Spleen (tissue), 11 donors: Measurements from ENCODE around the gene TENT4B. TPM values are rescaled to one million over a fixed set of nuclear protein-coding genes. Genes with fewer than 3 reads are reported as not detected.

Source experiments
- DNase-seq: peaks from one replicate; pipeline ENCODE4 v3.0.0-alpha.2; 2020
- H3K27ac ChIP-seq, 8 donors: fragments of 200-600 bp; sonication (generic) in 7 of 8; 1 replicate in 4 of 8; 2 replicates in 4 of 8; pipeline versions ENCODE4 v1.5.0 to v1.8.0; 2016 to 2021; ENCODE audit warnings: inconsistent platforms in 4 of 8, mild to moderate bottlenecking in 4 of 8, moderate library complexity in 1 of 8
- H3K27me3 ChIP-seq, 7 donors: fragments of 200-600 bp; sonication (generic) in 6 of 7; replicated peaks in 1 of 7; 1 replicate in 4 of 7; 2 replicates in 3 of 7; pipeline versions ENCODE4 v1.5.0 to v1.8.0; 2016 to 2021; ENCODE audit warnings: inconsistent platforms in 3 of 7, mild to moderate bottlenecking in 1 of 7
- H3K36me3 ChIP-seq, 6 donors: fragments of 200-600 bp; sonication (generic) in 5 of 6; 1 replicate in 4 of 6; 2 replicates in 2 of 6; pipeline versions ENCODE4 v1.5.0 to v1.8.0; 2016 to 2021; ENCODE audit warnings: inconsistent platforms in 2 of 6
- H3K4me1 ChIP-seq, 6 donors: fragments of 200-600 bp; sonication (generic) in 5 of 6; 1 replicate in 3 of 6; 2 replicates in 3 of 6; pipeline versions ENCODE4 v1.5.0 to v1.8.0; 2016 to 2021; ENCODE audit warnings: inconsistent platforms in 3 of 6
- H3K4me3 ChIP-seq, 8 donors: fragments of 200-600 bp; sonication (generic) in 7 of 8; 1 replicate in 4 of 8; 2 replicates in 4 of 8; pipeline versions ENCODE4 v1.5.0 to v1.8.0; 2016 to 2021; ENCODE audit warnings: inconsistent platforms in 4 of 8, mild to moderate bottlenecking in 4 of 8, moderate library complexity in 2 of 8
- H3K9me3 ChIP-seq, 8 donors: fragments of 200-600 bp; sonication (generic) in 7 of 8; 1 replicate in 4 of 8; 2 replicates in 4 of 8; pipeline versions ENCODE4 v1.5.0 to v1.8.0; 2016 to 2021; ENCODE audit warnings: inconsistent platforms in 4 of 8
- POLR2A ChIP-seq, 3 donors: fragments of 450-650 bp; IDR thresholded peaks; one replicate each; pipeline ENCODE4 v1.5.1; 2017; ENCODE audit warnings: antibody characterized with exemption in 3 of 3, mild to moderate bottlenecking in 1 of 3
- POLR2AphosphoS5 ChIP-seq, 3 donors: sonication (generic); formaldehyde crosslinking; IDR thresholded peaks; one replicate each; pipeline ENCODE4 v1.5.1; 2017; ENCODE audit warnings: antibody characterized with exemption in 3 of 3
- WGBS, 5 donors: extraction: QIAGEN DNeasy Blood & Tissue Kit in 3 of 5; methylation state at CpG; one replicate each; pipeline versions ENCODE4 v1.1.5 to v1.1.7; 2013 to 2018; 5-methylcytosine and 5-hydroxymethylcytosine counted together
- intact Hi-C: fragments of 100-400 bp; cut with DNase I; formaldehyde crosslinking; loops from one replicate; pipeline ENCODE4 v1.15.0; 2023; ENCODE audit warnings: low total_unique reads
- polyA plus RNA-seq, 3 donors: library from polyadenylated mRNA; stranded (reverse); fragments of 200-250 nt; gene quantifications; one replicate each; pipeline ENCODE4 v1.2.1, GENCODE V29; 2013
- total RNA-seq, 7 donors: library from RNA; depleted of rRNA in 3 of 7; stranded (reverse); fragments of >200 nt in 3 of 7; fragmentation: NEBNext Ultra II Directional in 4 of 7; extraction: Animal tissue kit (Norgen Biotek cat#: 25700) in 4 of 7; gene quantifications; one replicate each; pipeline versions ENCODE4 v1.1.0 to v1.2.1, GENCODE V29; 2016 to 2021
- TF ChIP-seq, protein P1 (sequence below), 11 experiments: fragments of 200-600 bp in 7 of 11; fragments of 450-650 bp in 4 of 11; sonication (generic) in 4 of 11; IDR thresholded peaks in 8 of 11; conservative IDR thresholded peaks in 3 of 11; 1 replicate in 7 of 11; 2 replicates in 4 of 11; pipeline versions ENCODE4 v1.4.0 to v1.8.0; 2016 to 2021; ENCODE audit warnings: antibody characterized with exemption in 11 of 11, inconsistent platforms in 4 of 11, mild to moderate bottlenecking in 1 of 11
- donor health status: healthy with polysubstance abuse.
- donor health status: DM: no; HTN: no; CAD: no; lungs with moderate emphysema.
- donor health status: DM: no; HTN: no; CAD: no.
- donor health status: Bipolar disorder and iron deficiency.
- donor health status: healthy.
- donor health status: DM: no; HTN: no; CAD: no.
- donor health status: DM: yes; HTN: yes; CAD: no.

The TENT4B gene
- total and polyA plus RNA-seq, 10 donors = 4.2 to 16.4 (median 12.1) TPM

DNA sequence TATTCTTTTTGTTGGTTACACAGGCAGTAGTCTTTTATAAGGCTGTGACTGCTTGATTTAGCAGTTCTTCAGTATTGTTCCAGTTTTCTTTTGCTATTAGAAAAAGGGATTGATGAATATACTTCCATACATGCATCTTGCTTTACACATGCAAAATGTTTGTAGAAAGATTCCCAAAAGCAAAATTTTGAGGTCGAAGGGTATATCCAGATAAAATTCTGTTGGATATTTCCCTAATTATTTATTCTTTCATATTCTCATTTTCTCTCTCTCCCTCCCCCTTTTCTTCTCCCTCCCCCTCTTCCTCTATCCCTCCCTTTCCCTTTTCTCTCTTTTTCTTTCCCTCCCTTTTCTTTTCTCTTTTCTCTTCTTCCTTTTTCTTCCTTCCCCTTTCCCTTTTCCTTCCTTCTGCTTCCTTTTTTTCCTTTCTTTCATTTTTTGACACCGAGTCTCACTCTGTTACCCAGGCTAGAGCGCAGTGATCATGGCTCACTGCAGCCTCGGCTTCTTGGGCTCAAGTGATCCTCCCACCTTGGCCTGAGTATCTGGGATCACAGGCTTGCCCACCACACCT lies 66.4 kb downstream of the TENT4B start:
- DNase-seq = no peak
- WGBS, 5 donors = 92 to 97% (median 95%) methylated on average over 4 of the region's 4 CpGs
- H3K27me3 ChIP-seq = no peaks in the 10 kb centered on the region
- peaks cover 0 to 100% (median 54%) of the 10 kb centered on the region in 6 donors for H3K36me3 ChIP-seq
- intact Hi-C loops = loop anchor here (10.0 kb wide), 1 partner anchor 445 kb away; no protein-coding TSS in a partner anchor
- H3K27ac ChIP-seq = no peak overlapping the region
- peaks cover 0 to 10% (median 0%) of the 10 kb centered on the region in 6 donors for H3K4me1 ChIP-seq
- no peak overlapping the region for H3K4me3 ChIP-seq
- no peaks in the 10 kb centered on the region for H3K9me3 ChIP-seq
- TF ChIP-seq POLR2AphosphoS5 (IDR thresholded peaks at IDR 0.05) (no peak), POLR2A (IDR thresholded peaks at IDR 0.05) (no peak)
- TF ChIP-seq, protein P1, sequence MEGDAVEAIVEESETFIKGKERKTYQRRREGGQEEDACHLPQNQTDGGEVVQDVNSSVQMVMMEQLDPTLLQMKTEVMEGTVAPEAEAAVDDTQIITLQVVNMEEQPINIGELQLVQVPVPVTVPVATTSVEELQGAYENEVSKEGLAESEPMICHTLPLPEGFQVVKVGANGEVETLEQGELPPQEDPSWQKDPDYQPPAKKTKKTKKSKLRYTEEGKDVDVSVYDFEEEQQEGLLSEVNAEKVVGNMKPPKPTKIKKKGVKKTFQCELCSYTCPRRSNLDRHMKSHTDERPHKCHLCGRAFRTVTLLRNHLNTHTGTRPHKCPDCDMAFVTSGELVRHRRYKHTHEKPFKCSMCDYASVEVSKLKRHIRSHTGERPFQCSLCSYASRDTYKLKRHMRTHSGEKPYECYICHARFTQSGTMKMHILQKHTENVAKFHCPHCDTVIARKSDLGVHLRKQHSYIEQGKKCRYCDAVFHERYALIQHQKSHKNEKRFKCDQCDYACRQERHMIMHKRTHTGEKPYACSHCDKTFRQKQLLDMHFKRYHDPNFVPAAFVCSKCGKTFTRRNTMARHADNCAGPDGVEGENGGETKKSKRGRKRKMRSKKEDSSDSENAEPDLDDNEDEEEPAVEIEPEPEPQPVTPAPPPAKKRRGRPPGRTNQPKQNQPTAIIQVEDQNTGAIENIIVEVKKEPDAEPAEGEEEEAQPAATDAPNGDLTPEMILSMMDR (IDR thresholded peaks at IDR 0.05 in 8 of 11, conservative IDR thresholded peaks at IDR 0.05 in 3 of 11) = no peak

DNA sequence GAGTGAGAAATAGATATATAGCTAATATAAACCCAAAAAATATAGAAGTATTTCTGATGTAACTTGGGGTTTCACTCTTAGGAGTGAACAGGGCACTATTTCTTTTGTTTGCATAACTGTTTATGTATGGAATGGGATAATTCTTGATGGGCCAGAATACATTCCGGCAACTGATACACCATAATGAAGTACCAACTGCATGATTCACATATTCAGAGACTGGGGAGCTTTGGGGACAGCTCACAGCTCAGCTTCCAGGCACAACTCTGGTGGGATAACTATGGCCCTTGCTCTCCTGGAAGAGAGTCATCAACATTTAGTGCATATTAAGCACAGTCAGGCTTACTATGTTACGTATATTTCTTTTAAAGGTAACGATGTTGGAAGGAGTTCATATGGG lies 71.2 kb downstream of the TENT4B start:
- Histone ChIP-seq H3K36me3 (peaks cover 0 to 100% (median 56%) of the 10 kb centered on the region in 6 donors), H3K4me3 (no peak overlapping the region), H3K27me3 (no peaks in the 10 kb centered on the region), H3K9me3 (no peaks in the 10 kb centered on the region), H3K27ac (no peak overlapping the region), H3K4me1 (no peaks in the 10 kb centered on the region)
- WGBS, 5 donors = 95 to 99% (median 97%) methylated on average over 3 of the region's 3 CpGs
- no peak for DNase-seq
- intact Hi-C loops = no loop called here
- TF ChIP-seq POLR2AphosphoS5 (IDR thresholded peaks at IDR 0.05) (no peak), POLR2A (IDR thresholded peaks at IDR 0.05) (no peak)
- TF ChIP-seq, protein P1 (IDR thresholded peaks at IDR 0.05 in 8 of 11, conservative IDR thresholded peaks at IDR 0.05 in 3 of 11) = no peak

DNA sequence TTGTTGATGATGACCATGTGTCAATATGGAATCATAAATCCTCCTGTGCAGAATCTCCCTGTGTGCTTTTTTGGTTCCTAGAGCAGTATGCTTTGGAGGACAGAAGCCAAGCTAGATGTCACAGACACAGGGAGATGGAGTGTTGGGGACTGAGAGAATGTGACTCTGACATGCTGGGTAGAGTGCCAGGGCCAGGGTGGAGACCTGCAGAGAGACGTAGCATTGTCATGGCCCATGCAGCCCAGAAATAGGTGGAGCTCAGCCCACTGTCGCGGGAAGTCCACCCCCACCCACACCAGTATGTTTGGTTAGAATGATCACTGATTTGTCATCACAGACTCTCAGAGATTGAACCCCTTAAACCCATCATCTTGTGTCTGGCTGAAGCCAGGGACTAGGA lies 74.0 kb downstream of the TENT4B start:
- no peak overlapping the region for H3K4me3 ChIP-seq
- peaks cover 0 to 90% (median 52%) of the 10 kb centered on the region in 6 donors for H3K36me3 ChIP-seq
- no peak for TF ChIP-seq POLR2A (IDR thresholded peaks at IDR 0.05)
- no peak for TF ChIP-seq POLR2AphosphoS5 (IDR thresholded peaks at IDR 0.05)
- TF ChIP-seq, protein P1 (IDR thresholded peaks at IDR 0.05 in 8 of 11, conservative IDR thresholded peaks at IDR 0.05 in 3 of 11) = no peak
- no peaks in the 10 kb centered on the region for H3K4me1 ChIP-seq
- no peaks in the 10 kb centered on the region for H3K9me3 ChIP-seq
- 75 to 91% (median 84%) methylated on average over 3 of the region's 3 CpGs for WGBS, 5 donors
- no peak overlapping the region for H3K27ac ChIP-seq
- no peak for DNase-seq
- no peaks in the 10 kb centered on the region for H3K27me3 ChIP-seq
- intact Hi-C loops = no loop called here

DNA sequence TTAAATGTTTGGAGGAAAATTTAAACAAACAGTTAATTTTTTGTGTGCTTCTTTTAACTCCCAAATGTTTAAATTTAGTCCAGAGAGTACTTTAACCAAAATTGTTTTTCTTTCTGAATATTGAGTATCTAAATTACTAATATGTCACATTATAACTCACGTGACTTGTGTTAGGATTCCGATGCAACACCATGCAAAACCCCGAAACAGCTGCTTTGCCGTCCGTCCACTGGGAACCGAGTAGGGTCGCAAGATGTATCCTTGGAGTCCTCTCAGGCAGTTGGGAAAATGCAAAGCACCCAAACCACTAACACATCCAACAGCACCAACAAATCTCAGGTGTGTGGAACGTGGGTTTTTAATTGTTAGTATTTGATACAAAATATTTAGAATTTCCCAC lies 74.6 kb downstream of the TENT4B start:
- Histone ChIP-seq H3K4me1 (no peaks in the 10 kb centered on the region), H3K4me3 (no peak overlapping the region), H3K36me3 (peaks cover 0 to 86% (median 49%) of the 10 kb centered on the region in 6 donors), H3K9me3 (no peaks in the 10 kb centered on the region), H3K27me3 (no peaks in the 10 kb centered on the region), H3K27ac (no peak overlapping the region)
- no peak for DNase-seq
- intact Hi-C loops = no loop called here
- TF ChIP-seq POLR2A (IDR thresholded peaks at IDR 0.05) (no peak), POLR2AphosphoS5 (IDR thresholded peaks at IDR 0.05) (no peak)
- TF ChIP-seq, protein P1 (IDR thresholded peaks at IDR 0.05 in 8 of 11, conservative IDR thresholded peaks at IDR 0.05 in 3 of 11) = no peak
- WGBS, 5 donors = 81 to 85% (median 84%) methylated on average over 8 of the region's 8 CpGs
